Measurements from ENCODE around the gene GADD45GIP1. TPM values are rescaled to one million over a fixed set of nuclear protein-coding genes. Genes with fewer than 3 reads are reported as not detected.
A peak's percentile ranks its signal among the peaks of the same experiment; 100 is the strongest.

GADD45GIP1 gene
- total RNA-seq, 6 experiments from 2014 or later: 7.7 to 29.3 (median 10.0) TPM

- peaks cover 0 to 5% (median 0%) of the 10 kb centered on the region in 4 donors for H3K4me1 ChIP-seq
- H3K4me3 ChIP-seq: no peak overlapping the region
- ATAC-seq (no peak), DNase-seq (no peak)
- TF ChIP-seq POLR2A (IDR thresholded peaks at IDR 0.05) (no peak), CTCF (IDR thresholded peaks at IDR 0.05) (no peak)
- no peaks in the 10 kb centered on the region for H3K27me3 ChIP-seq
- no peaks in the 10 kb centered on the region for H3K9me3 ChIP-seq
- WGBS (ENCODE audit: insufficient coverage, low coverage, low lambda C conversion rate, missing lambda C conversion rate): no CpG with 5 or more reads among the region's 1 CpG
- peaks cover 0 to 39% (median 16%) of the 10 kb centered on the region in 4 donors for H3K36me3 ChIP-seq
- intact Hi-C loops (cut with DNase I): no loop called here
- H3K27ac ChIP-seq: no peak overlapping the region
Observed at GRCh38 chr19:12954612-12954962, 2.4 kb downstream of the GADD45GIP1 start.

- H3K27me3 ChIP-seq: no peaks in the 10 kb centered on the region
- peaks cover 0 to 45% (median 20%) of the 10 kb centered on the region in 4 donors for H3K36me3 ChIP-seq
- ATAC-seq (no peak), DNase-seq (no peak)
- WGBS (ENCODE audit: insufficient coverage, low coverage, low lambda C conversion rate, missing lambda C conversion rate): 30% methylated on average over 2 of the region's 12 CpGs
- H3K4me3 ChIP-seq: no peak overlapping the region
- no peaks in the 10 kb centered on the region for H3K9me3 ChIP-seq
- TF ChIP-seq CTCF (IDR thresholded peaks at IDR 0.05): no peak
- no peak for TF ChIP-seq POLR2A (IDR thresholded peaks at IDR 0.05)
- peaks cover 0 to 5% (median 0%) of the 10 kb centered on the region in 4 donors for H3K4me1 ChIP-seq
- no peak overlapping the region for H3K27ac ChIP-seq
- intact Hi-C loops (cut with DNase I): no loop called here
Observed at GRCh38 chr19:12953799-12954611, 3.0 kb downstream of the GADD45GIP1 start.

GRCh38 chr19:12953138-12953798, 3.8 kb downstream of the GADD45GIP1 start:
- no peak for DNase-seq
- H3K4me1 ChIP-seq: peaks cover 0 to 5% (median 0%) of the 10 kb centered on the region in 4 donors
- peak overlapping the region in 1 of 3 donors; percentile 43 for H3K27ac ChIP-seq

More at GRCh38 chr19:12953138-12953798, 3.8 kb downstream of the GADD45GIP1 start:
- TF ChIP-seq CTCF (IDR thresholded peaks at IDR 0.05): no peak
- TF ChIP-seq POLR2A (IDR thresholded peaks at IDR 0.05): no peak
- H3K27me3 ChIP-seq: no peaks in the 10 kb centered on the region
- no peak for ATAC-seq
- H3K9me3 ChIP-seq: no peaks in the 10 kb centered on the region
- no peak overlapping the region for H3K4me3 ChIP-seq
- 17% methylated on average over 3 of the region's 11 CpGs for WGBS (ENCODE audit: insufficient coverage, low coverage, low lambda C conversion rate, missing lambda C conversion rate)
- intact Hi-C loops (cut with DNase I): no loop called here
- peaks cover 0 to 52% (median 26%) of the 10 kb centered on the region in 4 donors for H3K36me3 ChIP-seq

Data from right lobe of liver (tissue), 6 donors.